ENCODE results near the gene PAFAH2. TPM values are rescaled to one million over a fixed set of nuclear protein-coding genes. Genes with fewer than 3 reads are reported as not detected.
A peak's percentile ranks its signal among the peaks of the same experiment; 100 is the strongest.

The PAFAH2 gene
- total and polyA plus RNA-seq, 2 donors from 2014 or later: 21.0 to 23.5 TPM

DNA sequence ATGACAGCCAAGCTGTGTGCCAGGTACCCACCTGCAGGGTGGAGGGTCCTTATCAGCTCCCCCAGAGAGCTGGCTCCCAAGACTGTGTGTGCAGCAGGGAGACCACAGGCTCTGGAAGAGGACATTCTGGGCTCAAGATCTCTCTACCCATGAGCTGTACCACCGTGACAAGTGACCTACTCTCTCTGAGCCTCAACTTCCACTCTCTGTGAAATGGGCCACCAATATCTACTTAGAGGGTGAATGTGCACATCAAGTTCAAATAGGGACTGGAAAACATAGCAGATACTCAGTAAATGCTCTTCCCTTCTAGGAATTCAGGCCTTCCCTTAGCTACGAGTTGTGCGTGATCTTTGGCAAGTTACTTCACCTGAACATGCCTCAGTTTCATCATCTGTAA is 46.6 kb upstream of the PAFAH2 start:
- peaks cover 23% of the 10 kb centered on the region for H3K27me3 ChIP-seq (ENCODE audit: control insufficient read depth, insufficient read depth, low read length)
- peaks cover 0 to 5% (median 0%) of the 10 kb centered on the region in 3 donors for H3K36me3 ChIP-seq (ENCODE audit: control insufficient read depth in 2 of 3, insufficient read depth in 3 of 3, low read length in 3 of 3)
- H3K9ac ChIP-seq (ENCODE audit: low read length in 3 of 3): no peak overlapping the region
- intact Hi-C loops (cut with DNase I): no loop called here
- TF ChIP-seq, protein P1, sequence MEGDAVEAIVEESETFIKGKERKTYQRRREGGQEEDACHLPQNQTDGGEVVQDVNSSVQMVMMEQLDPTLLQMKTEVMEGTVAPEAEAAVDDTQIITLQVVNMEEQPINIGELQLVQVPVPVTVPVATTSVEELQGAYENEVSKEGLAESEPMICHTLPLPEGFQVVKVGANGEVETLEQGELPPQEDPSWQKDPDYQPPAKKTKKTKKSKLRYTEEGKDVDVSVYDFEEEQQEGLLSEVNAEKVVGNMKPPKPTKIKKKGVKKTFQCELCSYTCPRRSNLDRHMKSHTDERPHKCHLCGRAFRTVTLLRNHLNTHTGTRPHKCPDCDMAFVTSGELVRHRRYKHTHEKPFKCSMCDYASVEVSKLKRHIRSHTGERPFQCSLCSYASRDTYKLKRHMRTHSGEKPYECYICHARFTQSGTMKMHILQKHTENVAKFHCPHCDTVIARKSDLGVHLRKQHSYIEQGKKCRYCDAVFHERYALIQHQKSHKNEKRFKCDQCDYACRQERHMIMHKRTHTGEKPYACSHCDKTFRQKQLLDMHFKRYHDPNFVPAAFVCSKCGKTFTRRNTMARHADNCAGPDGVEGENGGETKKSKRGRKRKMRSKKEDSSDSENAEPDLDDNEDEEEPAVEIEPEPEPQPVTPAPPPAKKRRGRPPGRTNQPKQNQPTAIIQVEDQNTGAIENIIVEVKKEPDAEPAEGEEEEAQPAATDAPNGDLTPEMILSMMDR (IDR thresholded peaks at IDR 0.05; ENCODE audit: borderline replicate concordance, extremely low read depth, insufficient read depth): no peak
- no peak overlapping the region for H3K27ac ChIP-seq (ENCODE audit: low read depth in 2 of 2, low read length in 2 of 2)
- peak overlapping the region in 2 of 3 donors; percentile 64 to 72 for H3K4me3 ChIP-seq (ENCODE audit: low read length in 3 of 3)
- FAIRE-seq: no peak
- H3K4me1 ChIP-seq (ENCODE audit: control insufficient read depth in 2 of 3, insufficient read depth in 2 of 3, low read depth in 1 of 3, low read length in 3 of 3): peaks cover 0 to 5% (median 5%) of the 10 kb centered on the region in 3 donors
- no peaks in the 10 kb centered on the region for H3K9me3 ChIP-seq (ENCODE audit: control insufficient read depth in 2 of 3, insufficient read depth in 1 of 3, low read length in 3 of 3)
- DNase-seq: no peak

DNA sequence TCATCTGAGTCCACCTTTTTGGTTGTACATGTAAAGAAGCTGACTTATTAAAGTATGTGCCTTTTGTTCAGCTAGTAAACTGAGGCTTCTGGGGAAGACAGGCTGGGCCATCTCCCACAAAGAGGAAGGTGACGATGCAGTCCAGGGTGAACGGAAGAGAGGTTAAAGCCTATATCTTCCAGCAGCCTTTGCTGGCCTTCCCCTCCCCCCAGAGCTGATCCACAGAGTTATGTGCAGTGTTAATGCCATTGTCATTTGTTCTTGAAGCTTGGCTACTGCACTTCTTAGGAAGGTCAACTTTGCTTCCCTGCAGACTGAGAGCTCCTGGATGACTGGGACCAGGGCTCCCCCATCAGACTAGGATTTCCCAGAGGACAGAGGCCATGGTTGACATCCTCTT is 45.9 kb upstream of the PAFAH2 start:
- DNase-seq (no peak), FAIRE-seq (no peak)
- TF ChIP-seq, protein P1 (IDR thresholded peaks at IDR 0.05; ENCODE audit: borderline replicate concordance, extremely low read depth, insufficient read depth): no peak
- Histone ChIP-seq H3K4me3 (ENCODE audit: low read length in 3 of 3) (peak overlapping the region in 1 of 3 donors; percentile 64), H3K4me1 (ENCODE audit: control insufficient read depth in 2 of 3, insufficient read depth in 2 of 3, low read depth in 1 of 3, low read length in 3 of 3) (peaks cover 0 to 7% (median 5%) of the 10 kb centered on the region in 3 donors), H3K27ac (ENCODE audit: low read depth in 2 of 2, low read length in 2 of 2) (no peak overlapping the region), H3K27me3 (ENCODE audit: control insufficient read depth, insufficient read depth, low read length) (peaks cover 23% of the 10 kb centered on the region), H3K36me3 (ENCODE audit: control insufficient read depth in 2 of 3, insufficient read depth in 3 of 3, low read length in 3 of 3) (peaks cover 0 to 5% (median 0%) of the 10 kb centered on the region in 3 donors), H3K9ac (ENCODE audit: low read length in 3 of 3) (no peak overlapping the region), H3K9me3 (ENCODE audit: control insufficient read depth in 2 of 3, insufficient read depth in 1 of 3, low read length in 3 of 3) (no peaks in the 10 kb centered on the region)
- intact Hi-C loops (cut with DNase I): no loop called here

DNA sequence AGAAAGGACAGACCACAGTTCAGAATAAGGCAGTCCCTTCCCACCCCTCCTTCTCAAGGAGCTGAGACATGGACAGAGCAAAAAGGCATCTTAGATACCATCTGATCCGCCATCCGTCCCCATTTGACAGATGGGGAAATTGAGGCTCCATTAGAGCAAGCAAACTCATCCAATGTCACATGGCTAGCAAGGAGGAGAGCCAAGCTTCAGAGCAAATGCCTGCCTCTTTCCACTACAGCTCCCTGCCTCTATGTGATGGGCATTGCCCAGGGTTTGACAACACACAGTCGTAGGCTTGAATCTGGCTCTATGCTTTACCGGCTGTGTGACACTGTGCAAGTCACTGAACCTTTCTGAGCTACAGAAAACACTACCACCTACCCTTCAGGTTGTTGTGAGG is 44.1 kb upstream of the PAFAH2 start:
- DNase-seq (no peak), FAIRE-seq (no peak)
- Histone ChIP-seq H3K27me3 (ENCODE audit: control insufficient read depth, insufficient read depth, low read length) (peaks cover 16% of the 10 kb centered on the region), H3K27ac (ENCODE audit: low read depth in 2 of 2, low read length in 2 of 2) (no peak overlapping the region), H3K4me3 (ENCODE audit: low read length in 3 of 3) (no peak overlapping the region), H3K4me1 (ENCODE audit: control insufficient read depth in 2 of 3, insufficient read depth in 2 of 3, low read depth in 1 of 3, low read length in 3 of 3) (peaks cover 0 to 7% (median 5%) of the 10 kb centered on the region in 3 donors), H3K9me3 (ENCODE audit: control insufficient read depth in 2 of 3, insufficient read depth in 1 of 3, low read length in 3 of 3) (no peaks in the 10 kb centered on the region), H3K36me3 (ENCODE audit: control insufficient read depth in 2 of 3, insufficient read depth in 3 of 3, low read length in 3 of 3) (peaks cover 0 to 5% (median 0%) of the 10 kb centered on the region in 3 donors), H3K9ac (ENCODE audit: low read length in 3 of 3) (no peak overlapping the region)
- intact Hi-C loops (cut with DNase I): no loop called here
- TF ChIP-seq, protein P1 (IDR thresholded peaks at IDR 0.05; ENCODE audit: borderline replicate concordance, extremely low read depth, insufficient read depth): no peak

DNA sequence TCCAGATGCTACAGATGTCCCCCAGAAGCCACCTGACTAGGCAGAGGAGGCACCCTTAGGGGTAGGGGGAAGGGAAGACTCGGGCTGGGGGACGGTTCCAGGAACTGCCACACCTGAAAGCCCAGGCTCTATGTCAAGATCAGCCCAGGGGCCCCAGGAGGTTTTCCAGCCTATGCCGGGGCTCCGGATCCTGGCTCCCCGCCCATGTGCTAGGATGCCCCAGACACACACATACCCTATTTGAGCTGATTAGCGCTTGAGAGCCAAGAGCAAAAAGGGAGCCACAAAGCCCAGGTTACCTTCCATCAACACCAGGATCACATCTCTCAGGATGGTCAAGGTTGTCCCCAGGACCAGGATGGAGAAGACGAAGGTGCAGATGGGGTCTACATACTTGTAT is 43.5 kb upstream of the PAFAH2 start:
- H3K4me1 ChIP-seq (ENCODE audit: control insufficient read depth in 2 of 3, insufficient read depth in 2 of 3, low read depth in 1 of 3, low read length in 3 of 3): peaks cover 0 to 7% (median 7%) of the 10 kb centered on the region in 3 donors

More for the DNA sequence above, 43.5 kb upstream of the PAFAH2 start:
- Histone ChIP-seq H3K9me3 (ENCODE audit: control insufficient read depth in 2 of 3, insufficient read depth in 1 of 3, low read length in 3 of 3) (no peaks in the 10 kb centered on the region), H3K9ac (ENCODE audit: low read length in 3 of 3) (no peak overlapping the region), H3K27ac (ENCODE audit: low read depth in 2 of 2, low read length in 2 of 2) (no peak overlapping the region), H3K4me3 (ENCODE audit: low read length in 3 of 3) (no peak overlapping the region), H3K36me3 (ENCODE audit: control insufficient read depth in 2 of 3, insufficient read depth in 3 of 3, low read length in 3 of 3) (peaks cover 0 to 5% (median 0%) of the 10 kb centered on the region in 3 donors), H3K27me3 (ENCODE audit: control insufficient read depth, insufficient read depth, low read length) (peaks cover 11% of the 10 kb centered on the region)
- TF ChIP-seq, protein P1 (IDR thresholded peaks at IDR 0.05; ENCODE audit: borderline replicate concordance, extremely low read depth, insufficient read depth): no peak
- FAIRE-seq (no peak), DNase-seq (no peak)
- intact Hi-C loops (cut with DNase I): no loop called here

Measured in kidney (tissue), 14 donors.